HG03139 (cell line): ENCODE results near the gene SARDH.

Experiments
- ATAC-seq: cut with Tn5 transposase; IDR thresholded peaks from one replicate; pipeline ENCODE4 v1.9.1; 2021; ENCODE audit not compliant: unreplicated experiment

Gene SARDH

DNA sequence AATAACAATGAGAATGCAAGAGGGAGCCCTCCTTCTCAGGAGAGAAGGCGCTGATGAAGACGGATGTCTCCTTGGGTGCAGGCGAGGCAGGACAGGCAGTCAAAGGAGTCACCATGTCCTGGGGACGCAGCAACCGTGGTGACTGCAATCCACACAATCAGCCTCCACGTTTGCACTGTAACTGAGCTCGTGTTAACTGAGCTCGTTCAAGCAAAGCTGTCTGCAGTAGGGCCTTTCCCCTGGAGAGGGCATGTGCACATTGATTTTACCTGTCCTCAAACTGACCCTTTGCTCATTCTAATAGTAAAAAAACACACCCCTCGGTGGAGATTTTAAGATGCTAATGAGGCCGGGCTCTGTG, 2.8 kb downstream of the SARDH start:
- ATAC-seq: no peak

DNA sequence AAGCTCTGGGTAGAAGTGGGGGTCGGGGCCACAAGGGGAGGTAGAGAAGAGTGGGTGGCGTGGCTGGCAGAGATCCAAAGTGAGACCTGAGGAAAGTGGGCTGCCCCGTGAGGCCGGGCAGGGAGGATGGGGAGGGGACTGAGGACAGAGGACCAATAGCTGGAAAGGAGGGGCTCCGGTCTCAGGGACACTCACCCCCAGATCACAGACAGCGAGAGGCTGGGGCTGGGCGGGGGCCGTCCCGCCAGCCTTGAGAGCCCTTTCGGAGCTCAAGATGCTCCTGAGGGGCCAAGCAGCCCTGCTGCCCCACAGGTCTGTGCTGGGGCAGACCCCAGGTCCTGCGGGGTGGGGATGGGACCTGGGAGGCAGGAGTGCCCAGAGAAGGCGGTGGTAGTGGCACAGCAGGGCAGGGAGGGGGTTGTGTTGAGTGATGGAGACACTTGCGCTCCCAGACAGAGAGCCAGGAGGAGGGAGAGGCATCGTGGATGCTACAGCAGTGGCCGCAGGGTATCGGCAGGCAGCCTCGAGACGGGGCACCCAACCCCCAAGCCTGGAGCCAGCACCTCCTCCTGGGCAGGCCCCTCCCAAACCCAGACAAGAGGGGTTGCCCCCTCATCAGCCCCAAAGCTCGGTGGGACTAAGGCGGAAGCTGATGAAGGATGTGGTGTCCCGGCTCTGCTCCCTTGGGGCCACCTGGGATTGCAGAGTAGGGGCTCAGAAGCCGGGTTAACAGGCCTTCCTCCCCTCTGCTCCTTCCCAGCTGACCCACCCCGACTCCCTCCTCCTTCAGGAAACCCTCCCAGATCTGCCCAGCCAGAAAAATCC, 3.4 kb downstream of the SARDH start:
- ATAC-seq: no peak

DNA sequence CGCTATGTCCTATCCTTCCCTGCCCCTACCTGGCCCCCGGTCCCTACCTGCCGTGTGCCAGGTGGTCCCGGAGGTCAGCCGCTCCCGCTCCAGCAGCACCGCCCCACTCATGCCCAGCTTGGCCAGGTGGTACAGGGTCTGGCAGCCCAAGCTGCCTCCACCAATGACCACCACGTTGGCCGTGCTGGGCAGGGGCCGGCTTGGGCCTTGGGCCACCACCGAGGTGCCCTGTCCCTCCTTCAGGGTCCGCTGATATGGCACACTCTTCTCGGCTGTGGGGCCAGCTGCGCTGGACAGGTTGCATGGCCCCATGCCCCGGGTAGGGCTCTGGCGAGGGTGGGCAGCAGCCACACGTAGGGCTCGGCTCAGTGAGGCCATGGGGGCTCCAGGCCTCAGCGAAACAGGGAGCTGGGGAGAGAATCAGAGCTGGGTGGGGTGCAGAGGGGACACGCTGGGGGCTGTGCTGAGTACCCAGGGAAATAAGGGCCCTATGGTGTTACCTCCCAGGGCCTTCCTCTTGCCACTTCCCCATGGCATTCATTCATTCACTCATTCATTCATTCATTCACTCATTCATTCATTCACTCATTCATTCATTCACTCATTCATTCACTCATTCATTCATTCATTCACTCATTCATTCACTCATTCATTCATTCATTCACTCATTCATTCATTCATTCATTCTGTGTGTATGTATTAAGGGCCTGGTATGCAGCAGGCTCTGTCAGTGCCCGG, 4.2 kb downstream of the SARDH start:
- no peak for ATAC-seq

DNA sequence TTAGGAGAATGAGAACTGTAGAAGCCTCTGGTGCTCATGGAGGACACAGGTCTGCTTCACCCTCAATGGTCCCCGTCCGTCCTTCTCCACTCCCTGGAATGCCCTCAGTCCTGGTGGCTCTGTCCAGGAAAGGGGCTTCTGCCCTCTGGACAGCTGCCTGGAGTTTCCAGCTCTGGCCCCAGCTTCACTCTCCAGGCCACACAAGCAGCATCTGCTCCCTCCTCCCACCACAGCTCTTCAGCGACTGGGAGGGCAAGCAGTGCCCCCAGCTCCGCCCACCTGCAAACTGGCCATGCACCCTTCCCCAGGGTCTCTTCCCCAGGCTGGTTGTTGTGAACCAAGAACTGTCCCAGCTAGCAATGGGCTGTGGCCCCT, 4.7 kb downstream of the SARDH start:
- ATAC-seq: no peak

DNA sequence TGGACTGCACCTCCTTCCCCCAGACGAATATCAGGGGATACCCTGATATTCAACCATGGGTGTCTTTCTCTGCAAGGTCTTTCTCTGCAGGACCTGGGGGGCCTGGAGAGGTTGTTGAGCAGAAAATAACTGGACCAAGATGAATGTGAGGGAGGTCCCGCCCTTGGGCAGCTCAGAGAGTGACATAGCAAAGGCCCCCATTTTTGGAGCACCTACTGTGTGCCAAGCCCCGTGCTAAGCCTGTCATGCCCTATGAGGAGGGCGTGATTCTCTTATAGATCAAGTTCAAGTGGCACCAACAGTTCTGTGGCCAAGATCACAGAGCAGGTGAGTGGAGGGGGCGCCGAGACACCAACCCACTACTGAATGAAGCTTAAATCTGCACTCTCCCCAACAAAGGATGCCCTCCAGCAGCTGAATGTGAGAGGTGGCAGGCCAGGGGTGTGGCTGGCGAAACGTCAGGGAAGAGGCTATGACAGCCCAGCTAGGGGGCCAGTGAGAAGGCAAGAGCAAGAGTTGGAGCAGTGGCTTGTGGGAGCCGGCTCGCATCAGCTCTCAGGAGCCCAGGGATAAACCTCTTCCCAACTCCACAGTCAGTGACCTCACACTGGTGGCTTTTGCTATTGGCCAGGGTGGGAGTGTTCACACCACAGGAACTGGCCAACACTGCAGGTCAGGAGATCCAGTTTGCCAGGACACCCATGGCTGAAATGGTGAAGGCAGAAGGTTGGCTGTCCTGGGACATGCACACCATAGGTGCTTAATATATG, 5.3 kb downstream of the SARDH start:
- ATAC-seq: no peak

DNA sequence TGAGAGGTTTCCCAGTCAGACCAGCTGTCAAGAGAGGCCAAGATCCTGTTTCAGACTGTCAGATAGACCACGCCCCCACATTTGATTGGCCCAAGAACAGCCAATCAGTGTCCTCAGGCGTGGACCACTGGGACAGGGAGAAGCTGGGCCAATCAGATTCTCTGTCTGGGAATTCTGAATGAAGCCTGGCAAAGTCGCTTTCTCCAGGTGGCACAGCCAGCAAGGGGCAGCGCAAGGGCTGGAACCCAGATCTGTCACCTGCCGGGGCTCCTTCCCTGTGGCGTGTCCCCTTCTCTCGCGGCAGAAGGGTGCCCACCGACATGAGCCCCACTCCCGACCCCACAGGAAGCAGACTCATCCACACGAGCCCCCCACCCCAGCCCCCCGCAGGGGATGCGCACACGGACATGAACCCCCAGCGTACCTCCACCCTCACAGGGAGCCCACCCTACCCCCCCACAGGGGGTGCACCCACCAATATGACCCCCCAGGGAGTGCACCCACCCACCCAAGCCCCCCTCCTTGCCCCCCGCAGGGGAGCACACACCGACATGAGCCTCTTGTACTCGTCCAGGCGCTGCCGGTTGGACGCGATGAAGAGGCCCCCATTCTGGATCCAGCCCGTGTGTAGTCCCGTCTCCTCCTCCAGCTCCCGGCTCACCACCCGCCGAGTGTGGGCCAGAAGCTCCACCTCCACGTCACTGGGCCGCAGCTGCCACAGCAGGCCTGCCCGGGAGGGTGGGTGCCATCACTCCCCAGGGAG, 6.1 kb downstream of the SARDH start:
- ATAC-seq: no peak

DNA sequence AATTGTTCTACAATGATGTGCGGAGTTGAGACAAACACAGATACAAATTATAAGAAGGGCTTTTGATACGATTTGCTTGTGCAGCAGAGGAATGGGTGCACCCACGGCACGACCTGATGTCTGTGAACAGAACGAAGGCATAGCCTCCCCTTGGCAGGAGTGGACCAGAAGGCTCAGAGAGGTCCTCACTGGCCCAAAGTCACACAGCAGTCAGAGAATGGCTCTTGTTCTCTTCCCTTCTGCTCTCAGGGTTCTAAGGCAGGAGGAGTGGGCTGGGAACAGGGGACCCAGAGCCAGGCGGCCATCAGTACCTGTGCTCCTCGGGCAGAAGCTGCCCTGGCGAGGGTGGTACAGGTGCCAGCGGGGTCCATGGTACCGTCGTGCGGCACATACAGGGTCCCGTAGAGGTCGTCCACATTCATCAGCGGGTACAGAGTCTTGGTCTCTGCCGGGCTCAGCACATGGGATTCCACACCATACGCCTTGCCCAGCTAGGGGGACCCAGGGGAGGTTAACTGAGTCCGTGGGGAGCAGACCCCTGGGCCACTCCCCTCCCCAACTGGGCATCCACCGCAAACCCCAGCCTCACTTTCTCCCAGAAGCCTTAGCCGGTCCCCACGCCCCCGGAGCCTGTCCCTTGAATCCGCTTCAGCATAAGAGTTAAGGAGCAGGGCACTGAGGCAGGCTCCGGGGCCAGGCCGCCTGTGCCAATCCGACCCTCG, 7.0 kb downstream of the SARDH start:
- no peak for ATAC-seq

DNA sequence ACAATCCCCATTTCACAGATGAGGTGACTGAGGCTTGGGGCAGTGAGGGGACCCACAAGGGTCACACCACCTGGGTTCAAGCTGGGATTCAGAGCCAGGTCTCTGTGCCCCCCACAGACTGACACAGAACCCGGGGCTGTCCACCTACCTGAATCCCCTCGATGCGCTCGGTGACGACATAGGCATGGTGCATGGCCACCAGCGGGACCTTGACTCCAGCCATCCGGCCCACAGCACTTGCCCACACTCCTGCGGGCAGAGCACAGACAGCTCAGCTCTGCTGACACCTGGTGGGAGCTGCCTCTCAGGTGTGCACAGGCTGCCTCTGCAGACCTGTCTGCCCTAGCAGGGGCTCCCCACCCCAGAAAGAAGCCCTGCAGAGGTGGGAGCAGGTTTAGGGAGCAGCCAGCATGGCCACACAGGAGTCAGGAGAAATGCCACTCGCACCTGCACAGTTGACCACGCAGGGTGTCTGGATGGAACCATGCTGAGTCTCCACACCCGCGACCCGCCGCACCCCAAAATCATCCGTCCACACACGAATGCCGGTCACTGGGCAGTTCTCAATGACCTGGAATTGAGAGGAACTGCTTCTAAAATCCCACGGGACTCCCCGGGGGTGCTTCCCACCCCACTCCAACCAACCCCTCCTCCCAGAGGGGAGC, 8.4 kb downstream of the SARDH start:
- no peak for ATAC-seq

DNA sequence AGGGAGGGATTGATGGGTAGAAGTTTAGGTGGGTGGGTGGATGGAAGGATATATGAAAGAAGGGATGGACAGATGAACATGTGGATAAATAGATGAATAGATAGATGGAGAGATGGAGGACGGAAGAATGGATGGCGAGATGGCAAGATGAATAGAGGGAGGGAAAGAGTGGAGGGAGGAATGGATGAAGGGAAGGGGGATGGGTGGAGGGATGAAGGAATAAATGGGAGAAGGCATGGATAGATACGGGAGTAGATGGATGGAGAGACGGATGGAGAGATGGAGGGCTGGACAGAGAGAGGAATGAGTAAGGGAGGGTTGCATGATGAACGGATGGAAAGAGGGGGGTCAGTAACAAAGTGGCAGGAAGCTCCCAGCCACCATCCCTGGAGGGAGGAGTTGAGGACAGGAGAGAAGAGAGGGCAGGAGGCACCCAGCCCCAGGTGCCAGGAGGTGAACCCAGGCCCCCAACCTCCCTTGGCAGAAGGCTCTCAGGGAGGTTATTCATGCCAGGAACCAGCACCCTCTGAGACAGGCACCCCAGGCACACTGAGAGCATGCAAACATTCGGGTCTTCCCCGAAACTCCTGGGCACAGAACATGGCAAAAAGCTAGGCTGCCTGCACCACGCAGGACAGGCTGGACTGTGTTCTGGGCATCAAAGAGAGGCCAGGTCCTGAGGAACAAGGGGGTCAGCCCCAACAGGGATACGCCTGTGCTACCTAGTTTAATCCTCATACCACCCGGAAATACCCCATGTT, 9.1 kb downstream of the SARDH start:
- ATAC-seq: no peak

DNA sequence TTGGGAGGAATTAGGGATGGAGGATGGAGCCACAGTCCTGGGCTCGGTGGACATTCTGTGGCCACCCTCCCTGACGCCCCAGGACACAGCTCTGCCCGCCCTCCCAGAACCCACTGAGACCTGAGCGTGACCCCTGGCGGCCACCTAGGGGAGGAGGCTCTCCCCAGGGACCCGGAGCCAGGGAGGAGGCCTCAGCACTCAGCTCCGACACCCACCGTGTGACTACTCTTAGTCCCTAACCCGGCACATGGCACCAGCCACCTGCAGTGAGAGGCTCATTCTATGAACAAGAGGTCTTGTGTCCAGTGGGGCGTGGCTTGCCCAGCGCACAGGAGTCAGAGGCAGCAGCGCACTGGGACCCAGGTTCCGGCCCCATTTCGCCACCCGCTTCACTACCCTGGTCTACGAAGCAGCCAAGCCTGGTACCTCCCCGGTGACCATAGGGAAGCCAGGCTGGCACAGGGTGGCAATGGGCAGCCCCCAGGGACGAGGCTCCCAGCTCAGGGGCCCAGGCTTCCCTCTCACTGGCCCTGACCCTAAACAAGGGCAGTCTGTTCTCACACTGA, 10.2 kb downstream of the SARDH start:
- ATAC-seq: no peak

DNA sequence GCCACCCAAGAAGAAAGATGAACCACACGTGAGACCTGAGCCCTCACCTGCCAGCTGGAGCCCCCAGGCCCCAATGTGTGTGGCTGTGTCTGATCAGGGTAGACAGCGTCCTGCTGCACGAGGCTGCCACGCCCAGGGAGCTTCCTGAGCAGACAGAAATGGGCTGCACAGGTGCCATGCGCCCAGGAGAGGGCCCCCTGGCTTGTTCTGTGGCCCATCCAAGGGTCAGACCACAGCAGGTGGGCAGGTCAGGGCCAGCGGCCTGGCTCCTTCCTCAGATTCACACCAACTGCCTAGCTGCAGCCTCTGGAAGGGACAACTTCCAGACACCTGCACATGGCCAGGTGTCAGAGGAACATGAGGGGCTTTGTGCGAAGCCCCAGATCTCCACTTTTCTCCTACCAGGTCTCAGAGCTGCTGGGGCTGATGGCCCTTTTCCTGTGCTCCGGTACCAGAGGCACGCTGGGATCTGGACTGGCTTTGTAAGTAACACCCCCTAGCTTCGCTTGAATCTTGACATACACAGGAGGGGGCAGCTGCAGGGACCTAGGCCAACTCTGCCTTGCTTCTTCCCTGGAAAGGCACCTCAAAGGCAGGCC, 10.8 kb downstream of the SARDH start:
- ATAC-seq: no peak

DNA sequence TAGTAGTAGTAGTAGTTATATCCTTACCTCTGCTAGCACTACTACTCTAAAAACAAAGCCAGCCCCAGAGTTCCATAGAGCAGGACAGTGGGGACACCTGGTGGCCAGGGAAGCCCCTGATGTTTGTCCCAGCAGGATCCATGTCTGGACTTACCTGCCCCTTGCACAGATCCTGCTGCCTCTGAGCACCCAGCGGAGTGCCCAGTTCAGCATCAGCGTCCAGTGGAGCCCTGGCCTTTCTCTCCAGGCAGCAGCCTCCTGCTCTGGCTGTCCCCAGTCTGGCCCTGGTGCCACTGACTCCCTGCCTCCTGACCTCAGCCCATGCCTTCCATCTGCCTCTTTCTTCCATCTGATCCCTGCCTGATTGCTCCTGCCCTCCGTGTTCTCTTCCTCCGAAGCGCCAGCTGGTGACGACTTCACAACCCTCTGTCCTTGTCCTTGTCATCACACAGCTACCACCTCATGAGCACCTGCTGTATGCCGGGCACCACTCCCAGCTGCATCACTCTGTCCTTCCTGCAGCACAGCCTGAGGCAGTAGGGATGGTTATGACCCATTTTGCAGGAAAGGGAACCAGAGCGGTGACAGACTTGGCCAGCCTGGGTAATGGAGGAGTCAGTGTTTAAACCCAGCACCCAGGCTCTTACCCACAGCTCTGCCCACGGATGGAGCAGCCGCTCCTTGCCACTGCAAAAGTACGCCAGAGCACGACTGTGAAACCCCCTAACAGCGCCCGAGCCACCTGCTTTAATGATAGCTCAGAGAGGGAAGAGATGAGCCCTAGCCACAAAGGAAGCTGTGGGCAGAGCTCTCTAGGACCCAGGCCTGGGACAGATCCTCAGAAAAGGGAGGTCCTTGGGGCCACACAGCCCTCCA, 11.5 kb downstream of the SARDH start:
- no peak for ATAC-seq

DNA sequence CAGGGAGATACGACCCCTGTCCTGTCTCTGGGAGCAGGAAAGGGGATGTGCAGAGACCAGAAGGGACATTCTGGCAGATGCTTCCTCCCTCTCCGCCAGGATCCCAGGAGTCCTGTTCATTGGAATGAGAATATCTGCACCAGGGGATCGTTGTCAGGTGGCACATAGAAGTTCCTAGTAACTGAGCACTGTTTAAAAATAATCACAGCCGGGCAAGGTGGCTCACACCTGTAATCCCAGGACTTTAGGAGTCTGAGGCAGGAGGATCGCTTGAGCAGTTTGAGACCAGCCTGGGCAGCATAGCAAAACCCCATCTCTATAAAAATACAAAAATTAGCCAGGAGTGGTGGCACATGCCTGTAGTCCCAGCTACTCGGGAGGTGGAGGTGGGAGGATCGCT, 12.3 kb downstream of the SARDH start:
- ATAC-seq: no peak

DNA sequence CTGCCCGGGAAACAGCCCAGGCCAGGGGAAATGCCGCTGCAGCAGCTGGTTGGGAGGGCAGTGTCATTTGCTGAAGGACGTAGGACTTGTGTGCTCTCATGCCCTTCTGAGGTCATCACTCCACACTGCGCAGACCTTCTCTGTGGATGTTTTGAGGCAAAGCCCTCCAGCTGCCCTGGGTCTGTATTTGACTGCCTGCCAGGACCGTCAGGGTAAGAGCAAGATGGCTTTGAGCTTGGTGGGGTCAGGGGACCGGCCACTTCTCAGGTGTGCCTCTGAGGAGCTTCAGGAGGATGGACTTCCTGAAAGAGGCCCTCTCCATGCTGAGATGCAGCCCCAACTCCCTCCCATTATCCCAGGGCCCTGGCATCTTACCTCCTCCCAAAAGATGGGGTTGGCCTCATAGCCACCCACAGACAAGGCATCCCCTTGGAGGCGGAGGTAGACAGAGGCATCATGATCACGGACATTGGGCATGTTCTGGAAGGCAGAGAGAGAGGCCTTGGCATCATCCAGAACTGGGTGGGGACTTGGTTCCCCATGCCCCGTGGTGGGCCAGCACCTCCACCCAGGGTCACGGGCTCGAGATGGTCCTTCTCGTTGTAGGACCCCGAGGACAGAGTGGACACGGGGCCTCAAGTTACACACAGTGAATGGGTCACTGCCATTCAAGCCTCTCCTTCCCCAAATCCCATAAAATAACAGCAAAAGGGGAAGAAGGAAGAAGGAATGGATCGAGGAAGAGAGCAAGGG, 19.4 kb downstream of the SARDH start:
- ATAC-seq: no peak

DNA sequence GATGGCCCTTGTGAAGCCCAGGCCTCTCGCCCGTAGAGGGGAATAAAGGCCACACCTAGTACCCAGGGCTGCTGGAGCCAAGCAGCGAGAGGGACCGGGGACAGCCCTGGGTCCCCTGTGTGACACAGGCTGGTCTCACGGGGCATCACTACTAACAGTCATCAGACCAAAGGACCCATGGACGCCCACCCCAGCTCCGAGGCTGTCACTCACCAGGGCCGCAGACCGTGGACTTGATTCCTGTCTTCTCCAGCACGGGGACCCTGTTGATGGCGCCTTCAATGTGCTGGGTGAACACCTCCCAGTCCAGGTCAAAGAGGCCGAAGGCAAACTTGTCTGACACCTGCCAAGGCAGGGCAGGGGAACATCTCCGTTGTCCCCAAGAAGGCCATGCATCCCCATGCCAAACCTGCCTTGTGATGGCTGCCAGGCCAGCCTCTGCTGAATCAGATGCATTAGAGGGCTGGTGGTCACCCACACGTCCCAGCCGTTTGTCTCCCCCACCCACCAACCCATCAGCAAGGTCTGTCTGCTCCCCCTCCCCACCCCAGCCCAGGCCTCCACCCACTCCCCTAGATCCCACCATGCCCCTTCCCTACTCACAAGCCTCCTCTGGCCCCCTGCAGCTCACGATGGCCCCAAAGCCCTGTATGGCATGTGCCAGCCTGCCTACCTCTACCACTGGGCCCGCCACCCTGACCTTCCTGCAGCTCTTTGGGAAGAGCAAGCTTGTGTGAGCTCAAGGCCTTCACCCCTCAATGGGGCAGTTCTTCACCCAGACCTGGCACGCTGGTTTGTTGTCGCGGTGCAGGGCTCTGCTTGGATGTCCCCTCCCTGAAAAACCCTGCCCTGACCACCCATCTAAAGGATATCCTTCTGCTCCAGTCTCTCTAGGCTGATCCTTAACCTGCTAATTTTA, 20.8 kb downstream of the SARDH start:
- no peak for ATAC-seq
